Middle frontal gyrus (tissue), 1 donor: ENCODE results near the gene SRGAP2C.
"Not testable (repeated sequence)": the region's sequence is repeated elsewhere in the genome, so short reads cannot be mapped to it uniquely, and the experiment has no call there.

Source experiments
- DNase-seq: peaks from one replicate; pipeline ENCODE4 v3.0.0-alpha.2; 2015; ENCODE audit warnings: low spot score; ENCODE audit errors: extremely low spot score

SRGAP2C gene

DNA sequence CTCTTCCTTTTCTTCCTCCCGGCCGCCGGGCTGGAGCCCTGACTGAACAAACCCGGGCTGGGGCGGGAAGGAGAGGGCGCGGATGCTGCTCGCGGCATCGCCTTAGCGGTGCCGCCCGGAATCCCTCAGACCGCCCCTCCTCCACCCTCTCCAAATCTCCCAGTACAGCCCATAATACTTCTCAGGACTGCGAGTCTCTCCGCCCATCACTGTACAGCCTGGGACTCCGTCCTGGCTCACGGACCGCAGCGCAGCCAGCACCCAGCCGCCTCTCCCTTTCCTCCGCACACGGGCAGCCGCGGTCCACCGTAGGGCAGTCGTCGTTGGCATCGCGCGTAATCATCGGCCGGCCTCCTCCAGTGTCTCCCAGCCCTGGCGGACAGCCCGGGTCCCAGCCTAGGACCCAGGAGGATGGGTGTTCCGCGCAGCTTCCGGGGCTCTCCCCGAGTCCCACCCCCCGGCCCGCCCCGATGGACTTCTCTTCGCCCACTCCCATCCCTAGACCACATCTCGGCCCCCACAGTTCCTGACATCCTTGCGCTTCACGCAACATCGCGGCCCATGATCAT, 449 bp downstream of the SRGAP2C start:
- DNase-seq = not testable (repeated sequence)

GRCh38 chr1:121186191-121186590, 1.4 kb downstream of the SRGAP2C start:
- DNase-seq = not testable (repeated sequence)

GRCh38 chr1:121187914-121188313, 3.1 kb downstream of the SRGAP2C start:
- not testable (repeated sequence) for DNase-seq

DNA sequence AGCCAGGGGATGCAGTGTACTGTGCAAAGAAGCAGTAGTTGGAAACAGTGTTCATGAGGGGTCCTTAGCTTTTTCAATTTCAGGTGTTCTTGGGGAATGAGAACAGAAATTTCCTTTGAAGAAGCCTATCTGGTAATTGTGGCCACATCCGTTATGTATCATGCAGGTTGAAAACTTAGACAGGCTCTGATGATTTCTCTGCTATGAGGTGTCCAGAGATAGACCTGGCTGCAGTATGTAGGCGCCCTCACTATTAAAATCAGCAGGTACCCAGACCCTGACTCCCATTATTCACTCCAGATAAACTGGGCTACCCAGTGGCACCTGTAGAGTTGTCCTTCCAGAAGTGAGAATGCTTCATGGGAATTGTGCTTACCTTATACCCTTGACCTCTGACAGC, 7.7 kb downstream of the SRGAP2C start:
- not testable (repeated sequence) for DNase-seq

DNA sequence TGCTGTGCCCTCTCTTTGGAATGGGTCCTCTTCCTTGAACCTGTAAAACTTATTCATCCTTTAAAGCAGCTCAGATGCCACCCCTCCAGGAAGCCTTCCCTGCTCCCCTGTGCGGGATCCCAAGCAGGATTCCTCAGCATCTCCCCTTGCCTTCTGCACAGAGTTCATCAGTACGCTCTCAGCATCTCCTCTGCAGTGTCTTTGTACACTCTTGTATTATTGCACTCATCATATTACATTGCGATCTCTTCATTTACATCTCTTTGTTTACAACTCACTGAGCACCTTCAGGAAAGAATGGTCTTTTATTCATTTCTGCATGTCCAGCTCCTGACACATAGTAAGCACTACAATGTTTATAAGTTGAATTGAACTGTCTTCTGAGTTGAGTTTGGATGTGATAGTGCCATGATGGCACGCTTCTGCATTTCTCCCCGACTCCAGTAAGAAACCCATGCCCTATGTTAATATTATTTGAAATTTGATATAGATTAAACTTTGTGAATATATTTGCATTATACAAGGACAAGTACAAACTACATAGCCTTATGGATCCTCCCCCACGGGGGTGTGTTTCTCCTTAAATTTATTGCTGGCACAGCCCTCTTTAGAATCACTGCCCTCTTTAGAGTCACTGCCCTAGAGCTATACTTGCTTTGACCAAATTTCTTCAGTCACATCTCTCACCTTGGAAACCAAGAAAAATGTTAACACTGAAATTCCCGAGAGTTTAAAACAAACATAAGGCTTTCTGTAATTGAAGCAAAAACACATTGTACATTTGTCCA, 12.5 kb downstream of the SRGAP2C start:
- not testable (repeated sequence) for DNase-seq

- not testable (repeated sequence) for DNase-seq
These were observed 15.0 kb downstream of the SRGAP2C start for GRCh38 chr1:121199763-121200162.

- not testable (repeated sequence) for DNase-seq
These were observed 15.5 kb downstream of the SRGAP2C start for GRCh38 chr1:121200232-121200631.

- DNase-seq = not testable (repeated sequence)
These were observed 16.5 kb downstream of the SRGAP2C start for GRCh38 chr1:121200985-121201981.

- not testable (repeated sequence) for DNase-seq
These were observed 18.2 kb downstream of the SRGAP2C start for GRCh38 chr1:121202986-121203385.

- DNase-seq = not testable (repeated sequence)
These were observed 21.3 kb downstream of the SRGAP2C start for GRCh38 chr1:121205786-121206711.

GRCh38 chr1:121207328-121207727, 22.6 kb downstream of the SRGAP2C start:
- DNase-seq = not testable (repeated sequence)

- DNase-seq = not testable (repeated sequence)
These were observed 23.6 kb downstream of the SRGAP2C start for GRCh38 chr1:121208375-121208774.

- not testable (repeated sequence) for DNase-seq
These were observed 26.0 kb downstream of the SRGAP2C start for GRCh38 chr1:121210778-121211177.

- DNase-seq = not testable (repeated sequence)
These were observed 28.7 kb downstream of the SRGAP2C start for GRCh38 chr1:121213491-121213890.

GRCh38 chr1:121214544-121215156, 29.9 kb downstream of the SRGAP2C start:
- not testable (repeated sequence) for DNase-seq

DNA sequence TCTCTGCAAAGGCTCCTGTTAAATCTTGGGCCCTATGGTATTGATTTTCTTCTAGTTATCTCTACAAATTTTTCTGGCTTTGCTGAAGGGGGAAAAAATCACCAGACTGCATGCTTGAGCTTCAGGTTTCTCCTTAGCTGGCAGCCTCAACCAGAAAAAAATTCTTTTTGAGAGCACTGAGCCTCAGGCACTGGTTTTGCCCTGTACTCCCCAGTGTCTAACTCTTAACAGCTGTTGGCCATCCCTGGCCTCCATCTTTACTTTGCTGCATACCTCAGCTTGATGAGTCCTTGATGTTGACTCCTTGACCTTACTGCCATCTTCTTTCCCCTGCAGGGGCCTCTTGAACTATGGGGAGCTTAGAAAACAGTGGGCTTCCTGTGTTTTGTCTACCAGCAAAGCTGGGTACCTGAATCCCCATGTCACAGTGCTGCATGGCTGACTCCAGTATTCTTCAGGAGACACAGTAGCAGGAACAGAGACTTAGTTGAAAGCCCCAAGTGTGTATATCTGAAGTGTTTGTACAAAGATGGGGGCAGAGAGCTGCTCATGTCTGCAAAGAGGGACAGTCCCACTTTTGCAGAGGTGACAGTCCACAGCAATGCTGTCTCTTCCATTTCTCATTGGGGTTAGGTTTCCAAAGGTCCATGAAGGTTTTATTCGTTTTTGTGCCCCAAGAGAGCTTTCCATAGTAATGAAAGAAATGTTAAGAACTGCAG, 31.1 kb downstream of the SRGAP2C start:
- DNase-seq = not testable (repeated sequence)

DNA sequence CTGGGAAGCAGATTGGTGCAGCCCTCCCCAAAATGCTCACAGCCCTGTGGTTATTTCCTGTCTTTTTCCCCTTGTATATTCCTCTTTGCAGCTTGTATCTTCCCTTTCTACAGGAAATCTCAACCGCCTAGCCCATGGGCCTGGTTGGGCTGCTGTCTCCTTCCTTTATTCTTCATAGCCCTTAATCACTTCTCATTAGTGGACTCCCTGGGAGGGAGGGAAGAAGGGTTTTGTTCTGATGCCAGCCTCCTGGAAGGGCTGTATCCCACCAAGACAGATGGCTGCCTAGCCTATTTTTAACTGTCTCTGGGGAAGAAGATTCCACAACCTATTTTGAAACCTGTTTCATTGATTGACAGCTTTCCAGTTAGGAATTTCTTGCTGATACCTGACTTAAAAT, 31.9 kb downstream of the SRGAP2C start:
- DNase-seq = not testable (repeated sequence)

DNA sequence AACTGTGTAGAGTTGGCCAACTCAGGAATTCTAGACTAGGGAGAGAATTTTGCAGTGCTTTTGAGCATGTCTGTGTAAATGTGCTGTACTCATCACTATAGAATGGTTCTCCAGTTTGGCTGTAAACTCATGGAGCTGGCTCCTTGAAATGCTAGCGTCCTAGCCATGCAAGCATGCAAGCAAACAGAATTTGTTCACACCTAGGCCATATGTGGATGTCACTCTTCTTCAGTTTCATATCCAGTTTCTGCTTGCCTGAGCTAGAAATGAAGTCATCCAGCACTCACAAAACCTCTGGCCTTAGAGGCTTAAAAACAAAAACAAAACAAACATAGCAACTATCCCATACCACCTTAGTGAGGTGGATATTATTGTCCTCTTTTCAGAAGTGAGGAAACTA, 37.0 kb downstream of the SRGAP2C start:
- not testable (repeated sequence) for DNase-seq

GRCh38 chr1:121224714-121225113, 39.9 kb downstream of the SRGAP2C start:
- not testable (repeated sequence) for DNase-seq
